Activated CD4-positive, alpha-beta T cell treated with anti-CD3 and anti-CD28 coated beads, Interleukin-10, Interleukin-2, amounts not matched to agents 100 ng/mL and 50 ng/mL, durations not matched to agents 16 hours and 8 hours (primary cell): ENCODE results near the gene INPP5K.

Experiments
- DNase-seq: peaks from one replicate; pipeline ENCODE4 v3.0.0-alpha.2; 2020

Gene INPP5K

DNA sequence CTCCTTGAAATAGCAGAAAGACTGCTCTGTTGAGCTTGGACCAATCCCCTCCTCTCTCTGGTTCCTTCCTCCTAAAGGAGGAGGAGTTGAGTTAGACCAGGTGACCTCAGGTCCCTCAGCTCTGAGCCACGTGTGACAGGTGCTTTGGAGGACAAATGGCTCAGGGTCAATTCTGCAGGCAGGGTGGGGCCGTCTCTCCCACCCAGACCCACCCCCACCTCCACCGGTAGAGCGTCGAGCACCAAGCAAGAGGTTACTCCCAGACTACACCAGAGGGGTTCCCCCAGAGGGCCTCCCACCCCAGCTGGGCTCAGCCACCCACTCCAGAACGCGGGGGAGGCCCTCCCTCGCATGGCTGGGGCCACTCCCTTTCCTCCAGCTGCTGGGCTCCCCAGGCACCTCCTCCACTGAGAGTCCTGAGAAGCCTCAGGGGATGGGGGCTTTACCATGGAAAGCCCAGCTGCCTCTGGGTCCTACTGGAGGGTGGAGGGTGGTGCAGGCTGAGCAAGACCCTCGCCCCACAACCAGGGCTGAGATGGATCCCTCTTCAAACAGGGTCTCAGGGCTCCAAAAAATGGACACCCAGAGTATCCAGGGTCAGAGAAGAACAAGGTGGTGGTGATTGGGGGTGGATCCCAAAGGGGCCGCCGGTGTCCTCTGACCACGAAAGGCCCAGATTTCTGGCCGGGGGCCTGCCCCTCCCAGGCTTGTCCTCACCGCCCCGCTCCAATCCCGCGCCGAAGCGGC is 31.6 kb downstream of the INPP5K start:
- peak; percentile 39 for DNase-seq

- no peak for DNase-seq
Observed at GRCh38 chr17:1484060-1484535, 32.3 kb downstream of the INPP5K start.

- DNase-seq: no peak
Observed at GRCh38 chr17:1482680-1483079, 33.7 kb downstream of the INPP5K start.

DNA sequence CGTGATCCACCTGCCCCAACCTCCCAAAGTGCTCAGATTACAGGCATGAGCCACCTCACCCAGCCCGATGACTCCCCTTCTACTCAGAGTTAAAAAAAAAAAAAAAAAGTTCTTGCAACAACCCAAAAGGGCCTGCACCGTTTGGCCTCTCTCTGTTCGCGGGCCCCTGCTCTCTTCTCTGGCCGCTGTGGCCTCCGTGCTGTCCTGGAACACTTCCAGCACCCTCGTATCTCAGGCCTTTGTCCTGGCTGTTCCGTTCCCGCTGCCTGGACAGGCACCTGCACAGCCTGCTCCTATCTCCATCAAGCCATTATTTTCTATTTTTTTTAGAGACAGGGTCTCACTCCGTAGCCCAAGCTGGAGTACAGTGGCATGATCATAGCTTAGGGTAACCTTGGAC is 34.7 kb downstream of the INPP5K start:
- DNase-seq: no peak

DNA sequence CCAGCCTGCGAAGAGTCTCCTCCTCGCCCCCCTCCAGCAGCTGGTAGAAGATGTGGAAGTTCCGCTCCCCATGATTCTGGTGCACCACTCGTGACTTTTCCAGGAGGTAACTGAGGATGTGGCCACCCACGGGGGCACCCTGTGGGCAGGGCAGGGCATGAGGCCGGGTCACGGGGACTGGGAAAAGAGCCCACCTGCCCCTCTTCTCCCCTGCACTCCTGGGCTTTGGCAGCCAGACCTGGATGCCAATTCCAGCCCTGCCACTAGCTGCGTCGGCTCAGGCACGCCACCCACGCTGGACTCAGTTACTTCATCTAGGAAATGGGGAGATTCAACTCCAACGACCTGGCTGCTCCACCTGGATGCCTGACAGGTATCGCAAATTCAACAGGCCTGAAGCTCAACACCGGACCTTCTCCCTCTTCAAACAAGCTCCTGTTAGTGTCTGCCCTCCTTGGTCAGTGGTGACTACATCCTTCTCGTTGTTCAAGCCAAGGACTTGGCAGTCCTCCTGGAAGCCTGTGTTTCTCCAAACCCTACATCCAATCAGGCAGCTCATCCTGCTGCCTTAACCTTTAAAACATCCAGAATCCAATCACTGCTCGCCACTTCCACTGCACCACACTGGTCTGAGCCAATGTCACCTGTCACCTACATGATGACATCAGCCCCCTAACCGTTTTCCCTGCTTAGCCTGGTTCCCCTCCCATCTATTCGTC is 35.5 kb downstream of the INPP5K start:
- DNase-seq: no peak

GRCh38 chr17:1478418-1478817 is 38.0 kb downstream of the INPP5K start:
- no peak for DNase-seq

- DNase-seq: no peak
Observed at GRCh38 chr17:1475321-1475854, 41.0 kb downstream of the INPP5K start.

DNA sequence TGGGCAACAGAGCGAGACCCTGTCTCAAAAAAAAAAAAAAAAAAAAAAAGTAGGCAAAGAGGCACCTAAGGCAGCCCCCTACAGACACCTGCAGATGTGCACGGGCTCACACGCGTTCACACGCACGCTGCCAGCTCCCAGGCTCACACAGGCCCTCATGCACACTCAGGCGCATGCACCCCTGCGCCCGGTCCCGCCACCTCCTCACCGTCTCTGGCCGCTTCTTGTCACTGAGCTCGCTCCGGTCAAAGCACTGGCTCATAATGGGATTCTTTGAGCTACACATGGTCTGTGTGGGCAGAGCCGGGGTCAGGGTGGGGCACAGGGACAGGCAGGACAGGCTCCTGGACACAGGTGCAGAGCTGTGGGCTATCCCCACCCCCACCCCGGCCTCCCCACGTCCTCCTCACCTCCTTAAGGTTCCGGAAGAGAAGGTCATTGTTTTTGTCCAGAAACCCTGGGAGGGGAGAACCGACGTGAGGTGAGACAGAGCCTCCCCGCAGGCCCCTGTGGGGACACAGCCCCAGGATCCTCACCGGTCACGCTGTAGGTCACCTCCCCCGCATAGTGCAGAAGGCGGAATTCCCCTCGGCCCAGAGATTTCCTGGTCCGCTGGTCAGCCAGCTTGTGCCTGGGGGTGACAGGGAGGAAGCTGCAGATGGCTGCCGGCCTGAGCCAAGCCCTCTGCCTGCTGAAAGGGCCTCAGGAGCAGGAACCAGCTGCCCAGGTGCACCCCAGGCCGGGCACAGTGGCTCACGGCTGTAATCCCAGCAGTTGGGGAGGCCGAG is 41.8 kb downstream of the INPP5K start:
- no peak for DNase-seq

GRCh38 chr17:1473841-1474240 is 42.6 kb downstream of the INPP5K start:
- DNase-seq: peak; percentile 18

DNA sequence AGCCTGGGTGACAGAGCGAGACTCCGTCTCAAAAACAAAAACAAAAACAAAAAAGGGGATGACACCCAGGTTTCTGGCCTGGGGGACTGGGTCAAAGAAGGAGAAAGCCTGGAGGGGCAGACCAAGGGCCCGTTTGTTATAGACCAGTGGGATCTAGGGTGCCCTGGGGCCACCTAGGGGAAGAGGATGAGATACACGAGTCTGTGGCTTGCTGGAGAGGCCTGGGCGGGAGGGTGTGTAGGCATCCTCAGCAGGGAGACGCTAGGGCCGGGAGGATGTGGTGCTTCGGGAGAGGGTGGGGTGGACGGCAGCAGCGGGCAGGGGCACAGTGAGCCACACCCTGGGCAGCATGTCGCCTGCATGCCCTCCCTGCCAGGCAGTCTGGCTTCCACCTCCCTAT is 43.2 kb downstream of the INPP5K start:
- peak; percentile 19 for DNase-seq

GRCh38 chr17:1471911-1472821 is 44.2 kb downstream of the INPP5K start:
- no peak for DNase-seq

GRCh38 chr17:1471490-1471889 is 44.9 kb downstream of the INPP5K start:
- DNase-seq: no peak

DNA sequence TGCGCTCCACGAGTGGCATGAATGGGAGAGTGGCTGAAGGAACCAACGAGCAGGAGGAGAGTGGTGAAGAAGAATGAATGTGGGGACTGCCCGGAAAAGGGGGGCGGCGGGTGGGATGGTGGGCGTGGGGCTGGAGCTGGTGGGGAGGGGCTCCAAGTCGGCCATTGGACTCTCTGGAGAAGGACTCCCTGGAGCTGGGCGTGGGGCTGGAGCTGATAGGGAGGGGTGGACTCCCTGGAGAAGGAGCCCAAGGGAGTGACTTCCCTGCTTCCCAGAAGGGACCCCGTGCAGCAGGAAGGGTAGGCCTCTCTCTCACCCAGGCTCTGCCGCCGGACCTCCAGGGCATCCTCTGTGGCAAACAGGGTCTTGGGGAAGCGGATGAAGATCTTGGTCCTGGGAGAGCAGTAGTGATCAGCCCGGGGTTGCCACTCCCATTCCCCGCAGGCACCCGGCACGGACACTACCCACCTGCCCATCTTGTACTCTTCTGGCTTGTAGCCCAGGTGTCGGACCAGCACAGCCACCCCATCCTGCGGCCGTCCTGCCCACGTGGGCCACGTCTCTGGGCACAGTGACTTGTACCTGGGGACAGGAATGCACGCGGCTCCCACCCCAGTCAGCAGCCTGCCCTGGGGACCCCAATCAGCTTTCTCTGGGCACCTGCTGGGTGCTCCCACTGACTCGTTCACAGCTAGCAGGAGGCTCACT is 45.5 kb downstream of the INPP5K start:
- DNase-seq: no peak

- DNase-seq: no peak
Observed at GRCh38 chr17:1470071-1470754, 46.2 kb downstream of the INPP5K start.

DNA sequence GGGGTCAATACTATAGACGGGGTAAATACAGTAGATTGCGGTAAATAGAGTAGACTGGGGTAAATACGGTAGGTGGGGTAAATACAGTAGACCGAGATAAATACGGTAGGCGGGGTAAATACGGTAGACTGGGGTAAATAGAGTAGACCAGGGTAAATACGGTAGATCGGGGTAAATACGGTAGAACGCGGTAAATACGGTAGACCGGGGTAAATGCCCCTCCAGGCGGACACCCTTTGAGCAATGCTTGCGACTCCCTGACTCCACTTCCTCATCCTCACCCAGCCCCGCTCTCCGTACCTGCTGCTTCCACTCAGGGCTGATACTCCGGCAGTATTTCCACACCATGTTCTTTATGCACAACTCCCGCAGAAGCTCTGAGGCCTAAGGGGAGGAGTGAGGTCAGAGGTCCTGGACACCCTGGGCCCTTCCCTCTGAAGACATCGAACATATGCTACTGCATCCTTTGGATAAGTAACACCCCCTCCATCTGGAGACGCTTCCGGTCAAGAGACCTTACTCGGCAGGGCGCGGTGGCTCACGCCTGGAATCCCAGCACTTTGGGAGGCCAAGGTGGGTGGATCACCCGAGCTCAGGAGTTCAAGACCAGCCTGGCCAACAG is 47.1 kb downstream of the INPP5K start:
- no peak for DNase-seq

- DNase-seq: no peak
Observed at GRCh38 chr17:1467898-1468492, 48.4 kb downstream of the INPP5K start.

DNA sequence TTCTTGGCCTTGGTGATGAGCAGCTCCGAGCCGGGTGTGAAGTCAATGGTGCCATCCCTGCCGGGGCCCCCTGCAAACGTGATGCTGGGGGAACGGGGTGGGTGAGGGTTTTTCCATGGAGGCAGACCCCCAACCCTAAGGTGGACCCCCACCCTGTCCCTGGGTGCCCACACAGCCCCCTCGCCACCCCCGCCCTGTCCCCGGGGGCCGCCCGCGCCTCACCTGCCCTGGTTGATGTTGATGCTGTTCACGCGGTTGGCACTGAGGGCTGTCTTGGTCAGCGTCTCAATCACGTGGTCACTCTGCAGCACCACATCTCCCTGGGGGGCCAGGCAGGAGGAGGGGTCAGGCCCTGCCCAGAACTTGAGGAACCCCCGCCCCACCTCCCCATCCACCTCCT is 49.2 kb downstream of the INPP5K start:
- no peak for DNase-seq

- no peak for DNase-seq
Observed at GRCh38 chr17:1464186-1464585, 52.2 kb downstream of the INPP5K start.

DNA sequence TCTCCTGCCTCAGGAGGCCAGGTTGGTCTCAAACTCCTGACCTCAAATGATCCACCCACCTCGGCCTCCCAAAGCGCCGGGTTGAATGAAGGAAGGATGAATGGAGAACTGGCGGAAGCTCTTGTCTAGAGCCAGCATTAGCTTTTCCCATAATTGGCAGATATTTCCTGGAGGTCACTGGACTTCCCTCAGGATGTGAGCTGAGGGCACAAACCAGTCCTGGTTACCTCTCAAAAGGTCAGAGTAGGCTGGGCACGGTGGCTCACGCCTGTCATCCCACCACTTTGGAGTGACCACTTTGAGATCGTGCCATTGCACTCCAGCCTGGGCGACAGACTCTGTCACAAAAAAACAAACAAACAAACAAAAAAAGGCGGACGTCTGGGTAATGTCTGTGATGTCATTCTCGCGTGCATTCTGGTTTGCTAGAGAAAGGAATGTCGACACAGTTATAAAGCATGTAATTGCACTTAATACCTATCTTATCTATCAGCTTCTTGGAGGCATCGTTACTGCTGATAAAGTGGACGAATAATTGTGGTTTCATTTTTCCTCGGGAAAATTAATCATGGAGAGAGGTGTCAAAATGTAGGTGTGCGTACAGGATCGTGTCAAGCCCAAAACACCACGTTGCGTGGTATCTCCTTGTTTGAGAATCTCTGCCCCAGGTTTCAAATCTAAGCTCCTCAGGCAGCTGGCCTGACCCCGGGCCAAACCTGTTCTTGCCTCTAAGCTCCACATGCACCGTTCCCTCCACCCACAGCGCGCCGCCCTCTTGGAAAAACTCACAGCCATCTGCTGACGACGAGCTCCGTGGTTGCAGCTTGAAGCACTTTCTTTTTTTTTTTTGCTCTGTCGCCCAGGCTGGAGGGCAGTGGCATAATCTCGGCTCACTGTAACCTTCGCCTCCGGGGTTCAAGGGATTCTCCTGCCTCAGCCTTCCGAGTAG is 54.0 kb downstream of the INPP5K start:
- DNase-seq: peak; percentile 28
